GM19452 (cell line): ENCODE data around the gene MUC5B.
"Not testable (repeated sequence)": the region's sequence is repeated elsewhere in the genome, so short reads cannot be mapped to it uniquely, and the experiment has no call there.

ENCODE experiments used
- ATAC-seq: cut with Tn5 transposase; IDR thresholded peaks from one replicate; pipeline ENCODE4 v1.9.1; 2021; ENCODE audit not compliant: unreplicated experiment

The MUC5B gene

DNA sequence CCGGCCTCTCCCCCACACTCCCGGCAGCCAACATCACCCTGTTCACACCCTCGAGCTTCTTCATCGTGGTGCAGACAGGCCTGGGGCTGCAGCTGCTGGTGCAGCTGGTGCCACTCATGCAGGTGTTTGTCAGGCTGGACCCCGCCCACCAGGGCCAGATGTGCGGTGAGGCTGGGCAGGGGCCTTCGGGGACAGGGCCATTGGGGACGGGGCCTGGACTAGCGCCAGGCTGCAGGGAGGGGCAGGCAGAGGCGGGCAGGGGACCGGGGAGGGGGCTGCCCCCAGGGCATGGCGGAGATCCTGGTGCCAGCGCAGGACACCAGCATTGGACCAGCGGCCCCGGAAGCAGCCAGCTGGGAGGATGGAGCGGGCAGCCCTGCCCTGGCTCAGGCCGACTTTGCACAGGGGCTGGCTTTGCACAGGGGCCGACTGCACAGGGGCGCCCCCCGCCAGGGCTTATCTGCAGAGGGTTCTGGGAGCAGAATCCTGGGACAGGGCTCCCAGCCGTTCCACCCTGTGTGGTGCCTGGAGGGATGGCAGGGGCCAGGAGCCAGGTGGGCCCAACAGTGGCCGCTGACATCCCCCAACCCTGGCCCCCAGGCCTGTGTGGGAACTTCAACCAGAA lies 8.6 kb downstream of the MUC5B start:
- ATAC-seq, result no peak

DNA sequence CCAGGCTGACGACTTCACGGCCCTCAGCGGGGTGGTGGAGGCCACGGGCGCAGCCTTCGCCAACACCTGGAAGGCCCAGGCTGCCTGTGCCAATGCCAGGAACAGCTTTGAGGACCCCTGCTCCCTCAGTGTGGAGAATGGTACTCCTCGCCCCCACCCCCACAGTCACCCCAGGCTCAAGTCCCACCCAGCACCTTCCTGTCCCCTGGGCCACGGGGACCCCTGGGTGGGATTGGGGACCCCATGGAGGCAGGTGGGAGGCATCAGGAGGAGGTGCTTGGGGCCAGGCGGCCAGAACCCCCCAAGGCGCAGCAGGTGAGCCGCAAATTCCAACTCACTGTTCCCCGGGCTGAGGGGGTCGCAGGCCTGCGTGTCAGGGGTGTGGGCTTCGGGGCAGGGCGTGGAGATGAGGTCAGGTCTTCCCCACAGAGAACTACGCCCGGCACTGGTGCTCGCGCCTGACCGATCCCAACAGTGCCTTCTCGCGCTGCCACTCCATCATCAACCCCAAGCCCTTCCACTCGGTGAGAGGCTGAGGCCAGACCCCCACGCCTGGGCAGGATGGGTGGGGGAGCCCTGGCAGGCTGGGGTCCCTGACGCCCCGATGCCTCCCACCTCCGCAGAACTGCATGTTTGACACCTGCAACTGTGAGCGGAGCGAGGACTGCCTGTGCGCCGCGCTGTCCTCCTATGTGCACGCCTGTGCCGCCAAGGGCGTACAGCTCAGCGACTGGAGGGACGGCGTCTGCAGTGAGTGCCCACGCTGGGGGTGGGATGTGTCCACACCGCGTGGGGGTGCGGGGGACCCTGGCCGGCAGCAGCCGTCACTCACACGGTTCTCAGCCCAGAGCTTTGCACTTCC lies 9.4 kb downstream of the MUC5B start:
- no peak for ATAC-seq

DNA sequence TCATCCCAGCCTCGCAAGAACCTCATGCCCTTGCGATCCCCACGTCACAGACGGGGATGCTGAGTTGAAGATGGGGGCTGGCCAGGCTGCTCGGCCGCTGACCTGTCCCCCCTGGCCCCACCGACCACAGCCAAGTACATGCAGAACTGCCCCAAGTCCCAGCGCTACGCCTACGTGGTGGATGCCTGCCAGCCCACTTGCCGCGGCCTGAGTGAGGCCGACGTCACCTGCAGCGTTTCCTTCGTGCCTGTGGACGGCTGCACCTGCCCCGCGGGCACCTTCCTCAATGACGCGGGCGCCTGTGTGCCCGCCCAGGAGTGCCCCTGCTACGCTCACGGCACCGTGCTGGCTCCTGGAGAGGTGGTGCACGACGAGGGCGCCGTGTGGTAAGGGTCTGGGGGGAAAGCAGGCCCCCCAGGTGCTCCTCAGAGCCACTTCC lies 10.0 kb downstream of the MUC5B start:
- no peak for ATAC-seq

DNA sequence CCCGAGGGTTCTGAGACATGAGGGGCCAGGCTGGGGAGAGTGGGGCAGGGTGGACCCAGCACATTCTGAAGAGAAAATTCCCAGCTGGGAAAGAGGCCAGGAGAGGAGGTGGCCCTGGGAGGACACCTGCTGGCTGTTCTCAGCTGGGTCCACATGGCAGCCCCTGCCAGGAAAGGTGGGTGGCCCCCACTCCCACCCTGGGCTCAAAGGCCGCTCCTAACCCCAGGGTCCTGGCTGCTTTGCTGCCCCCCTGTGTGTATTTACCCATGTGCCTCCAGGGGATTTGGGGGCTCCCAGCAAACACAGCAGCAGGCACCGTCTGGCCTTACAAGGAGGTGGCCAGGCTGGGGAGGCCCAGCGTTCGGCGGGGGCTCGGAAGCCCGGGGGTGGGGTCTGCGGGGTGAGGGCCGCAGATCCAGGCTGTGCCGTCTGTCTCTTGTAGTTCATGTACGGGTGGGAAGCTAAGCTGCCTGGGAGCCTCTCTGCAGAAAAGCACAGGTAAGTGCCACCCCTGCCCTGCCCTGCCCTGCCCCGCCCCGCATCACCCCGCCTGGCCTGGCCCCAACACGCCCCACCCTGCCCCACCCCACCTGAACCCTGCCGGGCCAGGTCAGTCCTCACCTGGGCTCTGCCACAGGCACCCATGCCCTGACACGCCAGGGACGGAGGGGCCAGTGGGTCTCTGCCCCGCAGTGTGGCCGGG lies 10.6 kb downstream of the MUC5B start:
- no peak for ATAC-seq

DNA sequence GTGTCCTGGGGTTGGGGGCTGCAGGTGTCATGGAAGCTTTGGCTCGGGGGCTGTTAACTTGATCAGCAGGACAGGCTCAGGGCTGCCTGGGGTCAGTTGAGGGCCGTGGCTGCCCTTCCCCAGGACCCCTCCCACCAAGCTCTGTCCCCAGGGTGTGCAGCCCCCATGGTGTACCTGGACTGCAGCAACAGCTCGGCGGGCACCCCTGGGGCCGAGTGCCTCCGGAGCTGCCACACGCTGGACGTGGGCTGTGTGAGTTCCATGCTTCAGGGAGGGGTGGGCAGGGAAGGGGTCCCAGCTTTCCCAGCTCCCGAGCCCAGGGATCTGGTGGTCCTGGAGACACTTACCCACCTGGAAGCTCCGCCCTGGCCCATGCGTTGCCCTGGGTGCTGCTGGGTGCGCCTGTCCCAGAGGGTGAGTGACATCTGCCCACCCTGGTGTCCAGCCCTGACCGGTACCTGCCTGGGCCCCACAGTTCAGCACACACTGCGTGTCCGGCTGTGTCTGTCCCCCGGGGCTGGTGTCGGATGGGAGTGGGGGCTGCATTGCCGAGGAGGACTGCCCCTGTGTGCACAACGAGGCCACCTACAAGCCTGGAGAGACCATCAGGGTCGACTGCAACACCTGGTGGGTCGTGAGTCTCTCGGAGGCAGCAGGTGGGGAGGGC lies 11.3 kb downstream of the MUC5B start:
- ATAC-seq, result no peak

DNA sequence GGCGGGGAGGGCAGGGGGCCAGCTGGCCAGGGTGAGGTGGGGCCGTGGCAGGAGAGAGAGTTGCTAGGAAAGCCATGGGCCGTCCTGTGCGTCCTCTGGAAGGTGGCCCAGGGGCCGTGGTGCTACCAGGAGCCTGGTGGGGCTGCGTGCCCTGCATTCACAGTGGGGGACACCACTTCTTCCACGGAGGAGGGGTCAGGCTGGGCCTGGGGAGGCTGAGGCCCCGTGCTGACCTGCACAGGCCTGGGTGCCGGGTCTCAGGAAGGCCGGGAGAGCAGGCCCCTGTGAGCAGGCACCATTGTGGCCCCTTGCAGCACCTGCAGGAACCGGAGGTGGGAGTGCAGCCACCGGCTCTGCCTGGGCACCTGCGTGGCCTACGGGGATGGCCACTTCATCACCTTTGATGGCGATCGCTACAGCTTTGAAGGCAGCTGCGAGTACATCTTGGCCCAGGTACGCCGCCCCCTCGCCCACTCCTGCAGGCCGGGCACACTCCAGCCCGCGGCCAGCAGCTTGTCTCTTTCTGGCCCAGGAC lies 12.0 kb downstream of the MUC5B start:
- ATAC-seq, result no peak

DNA sequence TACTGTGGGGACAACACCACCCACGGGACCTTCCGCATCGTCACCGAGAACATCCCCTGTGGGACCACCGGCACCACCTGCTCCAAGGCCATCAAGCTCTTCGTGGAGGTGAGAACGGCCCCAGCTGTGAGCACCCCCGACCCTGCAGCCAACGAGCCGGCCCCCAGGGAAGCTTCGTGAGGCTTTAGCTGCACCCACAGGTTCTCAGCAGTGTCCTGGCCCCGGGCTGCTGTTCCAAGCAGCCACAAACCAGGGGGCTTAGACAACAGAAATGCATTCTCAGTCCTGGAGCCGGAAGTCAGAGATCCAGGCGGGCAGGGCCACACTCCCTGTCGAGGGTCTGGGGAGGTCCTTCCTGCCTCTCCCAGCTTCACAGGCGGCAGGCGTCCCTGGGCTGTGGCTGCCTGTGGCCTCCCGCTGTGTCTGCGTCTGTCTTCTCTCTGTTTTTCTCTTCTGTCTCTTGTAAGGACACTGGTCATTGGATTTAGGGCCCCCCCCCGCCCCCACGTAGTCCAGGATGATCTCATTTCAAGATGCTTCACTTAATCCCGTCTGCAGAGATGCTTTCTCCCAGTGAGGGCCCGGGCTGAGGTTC lies 12.5 kb downstream of the MUC5B start:
- no peak for ATAC-seq

DNA sequence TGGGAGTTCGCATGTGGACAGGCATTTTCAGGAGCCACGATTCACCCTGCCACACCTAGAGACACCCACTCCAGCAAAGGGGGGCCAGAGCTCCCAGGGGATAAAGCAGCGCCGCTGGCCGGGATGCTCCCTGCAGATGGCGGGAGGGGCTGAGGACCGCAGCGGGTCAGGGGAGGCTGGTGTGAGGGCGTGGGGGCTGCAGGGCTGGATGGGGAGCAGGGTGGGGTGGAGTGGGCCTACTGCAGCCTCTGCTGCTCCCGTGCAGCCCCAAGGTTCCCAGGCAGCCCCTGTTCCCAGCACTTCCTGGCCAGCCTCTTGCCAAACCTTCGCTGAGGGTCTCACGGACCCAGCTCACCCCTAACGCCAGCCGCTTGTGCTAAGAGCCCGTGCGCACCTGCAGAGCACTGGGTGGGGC lies 13.0 kb downstream of the MUC5B start:
- ATAC-seq, result no peak

DNA sequence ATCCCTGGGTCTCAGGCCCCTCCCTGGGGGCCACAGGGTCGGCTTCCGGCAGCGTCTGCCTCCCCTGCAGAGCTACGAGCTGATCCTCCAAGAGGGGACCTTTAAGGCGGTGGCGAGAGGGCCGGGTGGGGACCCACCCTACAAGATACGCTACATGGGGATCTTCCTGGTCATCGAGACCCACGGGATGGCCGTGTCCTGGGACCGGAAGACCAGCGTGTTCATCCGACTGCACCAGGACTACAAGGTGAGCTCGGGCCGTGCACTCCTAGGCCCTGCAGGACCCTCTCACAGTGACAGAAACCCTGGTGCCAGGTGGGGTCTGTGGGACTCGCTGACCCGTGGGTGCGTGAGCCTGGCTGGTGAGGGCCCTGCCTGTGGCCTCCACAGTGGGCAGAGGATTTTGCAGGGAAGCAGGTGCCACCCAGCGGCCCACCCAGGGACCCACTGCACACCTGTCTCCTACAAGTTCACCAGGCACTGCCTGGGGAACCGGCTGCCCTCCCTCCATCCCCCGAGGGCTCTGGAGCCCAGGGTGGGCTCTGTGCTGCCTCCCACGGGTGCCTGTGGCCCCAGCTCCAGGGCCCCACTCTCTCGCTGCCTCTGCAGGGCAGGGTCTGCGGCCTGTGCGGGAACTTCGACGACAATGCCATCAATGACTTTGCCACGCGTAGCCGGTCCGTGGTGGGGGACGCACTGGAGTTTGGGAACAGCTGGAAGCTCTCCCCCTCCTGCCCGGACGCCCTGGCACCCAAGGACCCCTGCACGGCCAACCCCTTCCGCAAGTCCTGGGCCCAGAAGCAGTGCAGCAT lies 13.7 kb downstream of the MUC5B start:
- no peak for ATAC-seq

DNA sequence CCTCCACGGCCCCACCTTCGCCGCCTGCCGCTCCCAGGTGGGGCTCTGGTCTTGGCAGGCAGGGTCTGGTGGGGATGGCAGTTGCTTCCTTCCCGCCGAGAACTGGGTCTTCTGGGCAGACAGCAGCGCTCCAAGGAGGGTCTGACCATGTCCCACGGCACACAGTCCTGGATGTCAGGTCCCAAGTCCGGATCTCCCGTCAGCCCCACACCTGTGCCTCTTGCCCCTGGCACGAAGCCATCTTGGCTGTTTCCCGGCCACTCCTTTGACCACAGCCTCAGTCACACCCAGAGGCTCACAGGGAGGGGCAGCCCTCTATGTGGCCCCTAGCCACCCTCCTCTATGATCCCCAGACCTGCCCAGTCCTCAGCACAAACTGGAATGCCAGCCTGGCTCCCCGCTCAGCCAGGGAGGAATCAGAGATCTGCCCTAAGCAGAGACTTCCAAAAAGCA lies 14.3 kb downstream of the MUC5B start:
- no peak for ATAC-seq

DNA sequence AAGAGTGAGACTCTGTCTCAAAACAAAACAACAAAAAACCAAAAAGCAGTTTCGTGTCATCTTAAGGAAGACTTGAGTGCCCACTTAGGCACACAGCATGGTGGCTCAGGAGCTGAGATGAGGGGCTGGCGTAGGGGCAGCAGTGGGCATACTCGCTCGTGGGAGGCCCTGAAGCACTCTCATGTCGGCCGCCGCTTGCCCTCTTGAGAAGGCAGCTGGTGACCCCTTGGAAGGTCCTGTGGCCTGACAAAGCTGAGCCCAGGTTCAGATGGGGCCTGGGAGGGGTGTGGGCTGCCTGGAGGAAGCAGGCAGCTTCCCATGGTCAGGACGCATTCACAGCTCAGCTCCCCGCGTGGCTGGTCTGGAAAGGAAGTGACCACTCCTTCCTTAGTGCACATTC lies 15.0 kb downstream of the MUC5B start:
- ATAC-seq, result no peak

DNA sequence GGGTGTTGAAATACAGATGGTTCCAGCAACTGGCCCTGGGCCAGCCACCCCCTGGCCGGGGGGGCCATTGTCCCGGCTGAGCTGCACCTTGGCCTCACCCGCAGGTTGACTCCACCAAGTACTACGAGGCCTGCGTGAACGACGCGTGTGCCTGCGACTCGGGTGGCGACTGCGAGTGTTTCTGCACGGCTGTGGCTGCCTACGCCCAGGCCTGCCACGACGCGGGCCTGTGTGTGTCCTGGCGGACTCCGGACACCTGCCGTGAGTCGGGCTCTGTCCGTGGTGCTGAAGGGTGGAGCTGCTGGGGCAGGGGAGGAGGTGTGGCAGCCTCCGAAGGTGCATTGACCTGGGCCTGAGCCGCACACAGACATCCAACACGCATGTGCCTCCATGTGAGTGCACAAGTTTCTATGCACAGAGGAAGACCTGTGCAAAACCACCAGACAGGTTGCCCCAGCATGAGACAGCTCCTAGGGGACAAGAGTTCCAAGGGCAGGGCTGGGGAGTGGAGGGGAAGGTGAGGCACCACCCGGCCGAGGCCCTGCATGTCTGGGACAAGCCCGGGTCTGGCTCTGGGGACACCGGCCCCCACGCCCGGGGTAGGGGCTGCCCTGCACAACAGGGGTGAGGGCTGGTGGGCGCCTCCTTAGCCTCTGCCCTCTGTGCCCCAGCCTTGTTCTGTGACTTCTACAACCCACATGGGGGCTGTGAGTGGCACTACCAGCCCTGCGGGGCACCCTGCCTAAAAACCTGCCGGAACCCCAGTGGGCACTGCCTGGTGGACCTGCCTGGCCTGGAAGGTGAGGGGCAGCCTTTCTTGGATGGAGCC lies 16.1 kb downstream of the MUC5B start:
- ATAC-seq, result no peak

DNA sequence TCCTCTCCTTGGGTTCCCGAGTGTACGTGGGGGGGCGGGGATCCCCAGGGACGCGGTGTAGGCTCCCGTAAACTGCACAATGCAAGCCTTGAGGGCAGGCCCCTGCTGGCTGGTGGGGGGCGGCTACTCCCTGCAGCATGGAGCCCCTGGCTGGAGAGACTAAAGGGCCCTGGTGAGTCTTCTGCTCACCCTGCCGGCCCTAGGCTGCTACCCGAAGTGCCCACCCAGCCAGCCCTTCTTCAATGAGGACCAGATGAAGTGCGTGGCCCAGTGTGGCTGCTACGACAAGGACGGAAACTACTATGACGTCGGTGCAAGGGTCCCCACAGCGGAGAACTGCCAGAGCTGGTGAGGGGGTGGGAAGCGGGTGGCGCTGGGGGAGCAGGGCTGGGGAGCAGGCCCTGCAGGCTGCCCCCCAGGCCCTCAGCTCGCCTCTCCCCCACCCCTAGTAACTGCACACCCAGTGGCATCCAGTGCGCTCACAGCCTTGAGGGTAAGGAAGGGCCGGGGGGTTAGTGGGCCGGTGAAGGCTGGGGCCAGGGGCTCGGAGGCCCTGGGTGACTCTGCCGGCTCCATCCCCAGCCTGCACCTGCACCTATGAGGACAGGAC lies 16.8 kb downstream of the MUC5B start:
- no peak for ATAC-seq

DNA sequence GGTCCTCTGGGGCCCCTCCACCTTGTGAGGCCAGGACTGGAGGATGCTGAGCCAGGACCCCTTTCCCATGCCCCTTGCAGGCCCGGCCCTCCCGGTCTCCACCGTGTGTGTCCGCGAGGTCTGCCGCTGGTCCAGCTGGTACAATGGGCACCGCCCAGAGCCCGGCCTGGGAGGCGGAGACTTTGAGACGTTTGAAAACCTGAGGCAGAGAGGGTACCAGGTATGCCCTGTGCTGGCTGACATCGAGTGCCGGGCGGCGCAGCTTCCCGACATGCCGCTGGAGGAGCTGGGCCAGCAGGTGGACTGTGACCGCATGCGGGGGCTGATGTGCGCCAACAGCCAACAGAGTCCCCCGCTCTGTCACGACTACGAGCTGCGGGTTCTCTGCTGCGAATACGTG lies 17.9 kb downstream of the MUC5B start:
- no peak for ATAC-seq

DNA sequence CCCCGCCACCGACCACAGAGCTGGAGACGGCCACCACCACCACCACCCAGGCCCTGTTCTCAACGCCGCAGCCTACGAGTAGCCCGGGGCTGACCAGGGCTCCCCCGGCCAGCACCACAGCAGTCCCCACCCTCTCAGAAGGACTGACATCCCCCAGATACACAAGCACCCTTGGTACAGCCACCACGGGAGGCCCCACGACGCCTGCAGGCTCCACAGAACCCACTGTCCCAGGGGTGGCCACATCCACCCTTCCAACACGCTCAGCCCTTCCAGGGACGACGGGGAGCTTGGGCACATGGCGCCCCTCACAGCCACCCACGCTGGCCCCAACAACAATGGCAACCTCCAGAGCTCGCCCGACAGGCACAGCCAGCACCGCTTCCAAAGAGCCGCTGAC lies 18.8 kb downstream of the MUC5B start:
- no peak for ATAC-seq

DNA sequence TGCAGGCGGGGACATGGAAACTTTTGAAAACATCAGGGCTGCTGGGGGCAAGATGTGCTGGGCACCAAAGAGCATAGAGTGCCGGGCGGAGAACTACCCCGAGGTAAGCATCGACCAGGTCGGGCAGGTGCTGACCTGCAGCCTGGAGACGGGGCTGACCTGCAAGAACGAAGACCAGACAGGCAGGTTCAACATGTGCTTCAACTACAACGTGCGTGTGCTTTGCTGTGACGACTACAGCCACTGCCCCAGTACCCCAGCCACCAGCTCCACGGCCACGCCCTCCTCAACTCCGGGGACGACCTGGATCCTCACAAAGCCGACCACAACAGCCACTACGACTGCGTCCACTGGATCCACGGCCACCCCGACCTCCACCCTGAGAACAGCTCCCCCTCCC lies 19.4 kb downstream of the MUC5B start:
- ATAC-seq, result no peak

DNA sequence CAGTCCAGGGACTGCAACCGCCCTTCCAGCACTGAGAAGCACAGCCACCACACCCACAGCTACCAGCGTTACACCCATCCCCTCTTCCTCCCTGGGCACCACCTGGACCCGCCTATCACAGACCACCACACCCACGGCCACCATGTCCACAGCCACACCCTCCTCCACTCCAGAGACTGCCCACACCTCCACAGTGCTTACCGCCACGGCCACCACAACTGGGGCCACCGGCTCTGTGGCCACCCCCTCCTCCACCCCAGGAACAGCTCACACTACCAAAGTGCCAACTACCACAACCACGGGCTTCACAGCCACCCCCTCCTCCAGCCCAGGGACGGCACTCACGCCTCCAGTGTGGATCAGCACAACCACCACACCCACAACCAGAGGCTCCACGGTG lies 19.9 kb downstream of the MUC5B start:
- not testable (repeated sequence) for ATAC-seq

DNA sequence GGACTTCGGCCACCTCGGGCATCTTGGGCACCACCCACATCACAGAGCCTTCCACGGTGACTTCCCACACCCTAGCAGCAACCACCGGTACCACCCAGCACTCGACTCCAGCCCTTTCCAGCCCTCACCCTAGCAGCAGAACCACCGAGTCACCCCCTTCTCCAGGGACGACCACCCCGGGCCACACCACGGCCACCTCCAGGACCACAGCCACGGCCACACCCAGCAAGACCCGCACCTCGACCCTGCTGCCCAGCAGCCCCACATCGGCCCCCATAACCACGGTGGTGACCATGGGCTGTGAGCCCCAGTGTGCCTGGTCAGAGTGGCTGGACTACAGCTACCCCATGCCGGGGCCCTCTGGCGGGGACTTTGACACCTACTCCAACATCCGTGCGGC lies 20.7 kb downstream of the MUC5B start:
- not testable (repeated sequence) for ATAC-seq

DNA sequence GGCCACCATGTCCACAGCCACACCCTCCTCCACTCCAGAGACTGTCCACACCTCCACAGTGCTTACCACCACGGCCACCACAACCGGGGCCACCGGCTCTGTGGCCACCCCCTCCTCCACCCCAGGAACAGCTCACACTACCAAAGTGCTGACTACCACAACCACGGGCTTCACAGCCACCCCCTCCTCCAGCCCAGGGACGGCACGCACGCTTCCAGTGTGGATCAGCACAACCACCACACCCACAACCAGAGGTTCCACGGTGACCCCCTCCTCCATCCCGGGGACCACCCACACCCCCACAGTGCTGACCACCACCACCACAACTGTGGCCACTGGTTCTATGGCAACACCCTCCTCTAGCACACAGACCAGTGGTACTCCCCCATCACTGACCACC lies 21.7 kb downstream of the MUC5B start:
- ATAC-seq, result not testable (repeated sequence)
